Measurements from ENCODE around the gene TDRKH. TPM values are rescaled to one million over a fixed set of nuclear protein-coding genes. Genes with fewer than 3 reads are reported as not detected.

TDRKH gene
- total and polyA plus RNA-seq, 2 experiments from 2014 or later: 10.2 to 25.6 TPM

- TF ChIP-seq NANOG (IDR thresholded peaks at IDR 0.05; ENCODE audit: borderline replicate concordance) (no peak), ETS1 (IDR thresholded peaks at IDR 0.05) (no peak), EZH2 (IDR thresholded peaks at IDR 0.05; ENCODE audit: low read depth, unreplicated experiment) (no peak), POLR2AphosphoS5 (IDR thresholded peaks at IDR 0.05; ENCODE audit: low read depth) (no peak), REST (IDR thresholded peaks at IDR 0.05; ENCODE audit: unreplicated experiment) (no peak), ZNF114 (CRISPR knock-in tag; IDR thresholded peaks at IDR 0.05) (no peak), CREB1 (CRISPR knock-in tag; IDR thresholded peaks at IDR 0.05; ENCODE audit: low read depth) (no peak), CTCF (conservative IDR thresholded peaks at IDR 0.05; ENCODE audit: low read depth in 2 of 2) (no peak)
Measured at GRCh38 chr1:151805066-151805820, 14.9 kb upstream of the TDRKH start, which contains the start of gene LINGO4 (continued).

GRCh38 chr1:151803915-151804314 is 13.6 kb upstream of the TDRKH start:
- Histone ChIP-seq H2AFZ (no peak overlapping the region), H3K9me2 (ENCODE audit: insufficient read depth) (no peaks in the 10 kb centered on the region), H3K79me2 (replicated peaks; ENCODE audit: insufficient read depth) (no peaks in the 10 kb centered on the region), H3K4me2 (no peak overlapping the region), H3K4me1 (ENCODE audit: insufficient read depth) (0 out of 2 replicates have a peak, but pooled peaks cover 3% of the 10 kb centered on the region), H3K36me3 (ENCODE audit: insufficient read depth) (no peaks in the 10 kb centered on the region), H3K27ac (ENCODE audit: low read depth) (no peak overlapping the region), H3F3A (replicated peaks; ENCODE audit: low read depth) (no peaks in the 10 kb centered on the region), H3K4me3 (no peak overlapping the region), H3K27me3 (ENCODE audit: insufficient read depth) (no peaks in the 10 kb centered on the region), H4K20me1 (replicated peaks; ENCODE audit: insufficient read depth) (no peaks in the 10 kb centered on the region)
- H3K4me3 Mint-ChIP-seq: no peak overlapping the region
- H3K9me3 Mint-ChIP-seq: no peaks in the 10 kb centered on the region
- peaks cover 3% of the 10 kb centered on the region for H3K27me3 Mint-ChIP-seq (ENCODE audit: insufficient read depth, low read depth, poor library complexity)
- no peaks in the 10 kb centered on the region for H3K36me3 Mint-ChIP-seq (ENCODE audit: low read depth)
- no peak for ATAC-seq
- H3K4me1 Mint-ChIP-seq: peaks cover 13% of the 10 kb centered on the region
- H3K27ac Mint-ChIP-seq: no peak overlapping the region
- no peak for DNase-seq (ENCODE audit: low spot score)
- TF ChIP-seq CREB1 (CRISPR knock-in tag; IDR thresholded peaks at IDR 0.05; ENCODE audit: low read depth): no peak
- TF ChIP-seq CTCF (conservative IDR thresholded peaks at IDR 0.05; ENCODE audit: low read depth in 2 of 2): no peak
- no peak for TF ChIP-seq ETS1 (IDR thresholded peaks at IDR 0.05)
- TF ChIP-seq EZH2 (IDR thresholded peaks at IDR 0.05; ENCODE audit: low read depth, unreplicated experiment): no peak
- no peak for TF ChIP-seq JUNB (IDR thresholded peaks at IDR 0.05; ENCODE audit: unreplicated experiment)

Measured in GM23338 (cell line).